ENCODE data around the gene CRYGN.

Gene CRYGN

DNA sequence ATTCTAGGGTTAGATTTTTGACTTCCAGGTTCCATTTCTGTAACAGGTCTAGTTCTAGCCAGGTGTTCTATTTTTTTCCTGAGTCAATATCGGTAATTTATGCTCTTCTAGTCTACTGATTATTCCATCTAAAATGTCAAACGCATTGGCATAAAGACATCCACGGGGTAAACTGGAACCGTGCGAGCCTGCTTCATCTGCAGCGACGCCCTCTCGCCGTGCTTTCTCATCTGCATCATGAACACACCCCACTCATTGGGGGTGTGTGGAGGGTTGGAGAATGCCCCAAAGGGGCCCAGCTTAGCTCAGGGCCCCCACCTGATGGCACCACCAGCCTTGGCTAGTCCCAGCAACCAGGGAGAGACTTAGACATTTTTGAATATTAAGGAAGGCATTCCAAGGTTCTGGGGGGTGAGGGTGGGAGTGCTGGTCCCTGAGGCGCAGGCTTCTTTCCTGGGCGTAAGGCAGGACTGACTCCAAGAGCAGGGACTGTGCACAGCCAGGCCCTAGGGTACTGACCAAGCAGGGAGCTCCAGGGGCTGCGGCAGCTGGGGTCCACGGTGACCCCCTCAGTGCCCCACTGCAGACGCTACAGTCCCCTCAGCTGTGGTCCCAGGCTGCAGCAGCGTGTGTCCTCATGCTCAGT is 12.9 kb upstream of the CRYGN start:
- TF ChIP-seq POLR2AphosphoS5 (IDR thresholded peaks at IDR 0.05; ENCODE audit: low read depth), result no peak
- no peak for TF ChIP-seq GABPA (IDR thresholded peaks at IDR 0.05; ENCODE audit: low read depth)
- no peak for TF ChIP-seq REST (IDR thresholded peaks at IDR 0.05; ENCODE audit: insufficient replicate concordance, low read depth)
- no peak for TF ChIP-seq CTCF (IDR thresholded peaks at IDR 0.05; ENCODE audit: insufficient read depth, low read length)
- no peak for TF ChIP-seq SPI1 (IDR thresholded peaks at IDR 0.05; ENCODE audit: borderline replicate concordance, low read depth)
- H3K4me3 ChIP-seq (replicated peaks; ENCODE audit: insufficient read depth, low read length), result no peak overlapping the region
- H3K27me3 ChIP-seq (ENCODE audit: insufficient read depth, poor library complexity, severe bottlenecking), result no peaks in the 10 kb centered on the region
- H3K27ac ChIP-seq (replicated peaks), result no peak overlapping the region
- no peak for DNase-seq (ENCODE audit: low read depth in 1 of 2, low spot score in 1 of 2)

- TF ChIP-seq CTCF (IDR thresholded peaks at IDR 0.05; ENCODE audit: insufficient read depth, low read length), result no peak
- TF ChIP-seq SPI1 (IDR thresholded peaks at IDR 0.05; ENCODE audit: borderline replicate concordance, low read depth), result no peak
- DNase-seq (ENCODE audit: low read depth in 1 of 2, low spot score in 1 of 2), result no peak
- Histone ChIP-seq H3K27me3 (ENCODE audit: insufficient read depth, poor library complexity, severe bottlenecking) (no peaks in the 10 kb centered on the region), H3K27ac (replicated peaks) (no peak overlapping the region), H3K4me3 (replicated peaks; ENCODE audit: insufficient read depth, low read length) (no peak overlapping the region)
Measured at GRCh38 chr7:151451626-151452571, 12.0 kb upstream of the CRYGN start.

GRCh38 chr7:151451156-151451555 is 11.2 kb upstream of the CRYGN start:
- Histone ChIP-seq H3K27me3 (ENCODE audit: insufficient read depth, poor library complexity, severe bottlenecking) (no peaks in the 10 kb centered on the region), H3K27ac (replicated peaks) (no peak overlapping the region), H3K4me3 (replicated peaks; ENCODE audit: insufficient read depth, low read length) (no peak overlapping the region)
- TF ChIP-seq CTCF (IDR thresholded peaks at IDR 0.05; ENCODE audit: insufficient read depth, low read length), result no peak
- no peak for DNase-seq (ENCODE audit: low read depth in 1 of 2, low spot score in 1 of 2)

GRCh38 chr7:151449990-151450389 is 10.0 kb upstream of the CRYGN start:
- H3K27me3 ChIP-seq (ENCODE audit: insufficient read depth, poor library complexity, severe bottlenecking), result no peaks in the 10 kb centered on the region
- TF ChIP-seq REST (IDR thresholded peaks at IDR 0.05; ENCODE audit: insufficient replicate concordance, low read depth) (no peak), SPI1 (IDR thresholded peaks at IDR 0.05; ENCODE audit: borderline replicate concordance, low read depth) (no peak)
- H3K4me3 ChIP-seq (replicated peaks; ENCODE audit: insufficient read depth, low read length), result no peak overlapping the region
- no peak overlapping the region for H3K27ac ChIP-seq (replicated peaks)
- DNase-seq (ENCODE audit: low read depth in 1 of 2, low spot score in 1 of 2), result no peak

Measured in HL-60 (cell line).